ENCODE measurements around the gene SNAP23. TPM values are rescaled to one million over a fixed set of nuclear protein-coding genes. Genes with fewer than 3 reads are reported as not detected.
A peak's percentile ranks its signal among the peaks of the same experiment; 100 is the strongest.

Gene SNAP23
- total RNA-seq, 1 donor from 2014 or later = 85.6 TPM

DNA sequence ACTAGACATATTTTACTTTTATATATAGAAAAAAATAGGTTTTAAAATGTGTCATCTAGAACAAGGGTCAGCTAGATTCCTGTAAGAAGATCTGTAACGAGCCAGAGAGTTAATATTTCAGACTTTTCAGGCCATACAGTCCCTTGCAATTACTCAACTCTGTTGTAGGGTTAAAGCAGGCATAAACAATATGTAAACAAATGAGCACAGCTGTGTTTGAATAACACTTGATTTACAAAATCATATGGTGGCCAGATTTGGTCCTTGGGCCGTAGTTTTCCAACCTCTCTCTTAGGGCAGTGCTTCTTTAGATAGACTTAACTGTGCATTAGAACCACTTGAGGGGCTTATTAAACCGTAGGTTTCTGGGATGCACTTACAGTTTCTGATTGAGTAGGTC lies 33.5 kb downstream of the SNAP23 start:
- Mint-ChIP-seq H3K4me1 (ENCODE audit: low read depth) (no peaks in the 10 kb centered on the region), H3K4me3 (ENCODE audit: unreplicated experiment) (no peak overlapping the region), H3K27ac (ENCODE audit: unreplicated experiment) (no peak overlapping the region), H3K36me3 (ENCODE audit: low read depth) (peaks cover 27% of the 10 kb centered on the region), H3K27me3 (ENCODE audit: low read depth) (no peaks in the 10 kb centered on the region), H3K9me3 (ENCODE audit: low read depth) (no peaks in the 10 kb centered on the region)
- no peak for DNase-seq (ENCODE audit: low spot score)
- TF ChIP-seq, protein P1, sequence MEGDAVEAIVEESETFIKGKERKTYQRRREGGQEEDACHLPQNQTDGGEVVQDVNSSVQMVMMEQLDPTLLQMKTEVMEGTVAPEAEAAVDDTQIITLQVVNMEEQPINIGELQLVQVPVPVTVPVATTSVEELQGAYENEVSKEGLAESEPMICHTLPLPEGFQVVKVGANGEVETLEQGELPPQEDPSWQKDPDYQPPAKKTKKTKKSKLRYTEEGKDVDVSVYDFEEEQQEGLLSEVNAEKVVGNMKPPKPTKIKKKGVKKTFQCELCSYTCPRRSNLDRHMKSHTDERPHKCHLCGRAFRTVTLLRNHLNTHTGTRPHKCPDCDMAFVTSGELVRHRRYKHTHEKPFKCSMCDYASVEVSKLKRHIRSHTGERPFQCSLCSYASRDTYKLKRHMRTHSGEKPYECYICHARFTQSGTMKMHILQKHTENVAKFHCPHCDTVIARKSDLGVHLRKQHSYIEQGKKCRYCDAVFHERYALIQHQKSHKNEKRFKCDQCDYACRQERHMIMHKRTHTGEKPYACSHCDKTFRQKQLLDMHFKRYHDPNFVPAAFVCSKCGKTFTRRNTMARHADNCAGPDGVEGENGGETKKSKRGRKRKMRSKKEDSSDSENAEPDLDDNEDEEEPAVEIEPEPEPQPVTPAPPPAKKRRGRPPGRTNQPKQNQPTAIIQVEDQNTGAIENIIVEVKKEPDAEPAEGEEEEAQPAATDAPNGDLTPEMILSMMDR (IDR thresholded peaks at IDR 0.05) = no peak

DNA sequence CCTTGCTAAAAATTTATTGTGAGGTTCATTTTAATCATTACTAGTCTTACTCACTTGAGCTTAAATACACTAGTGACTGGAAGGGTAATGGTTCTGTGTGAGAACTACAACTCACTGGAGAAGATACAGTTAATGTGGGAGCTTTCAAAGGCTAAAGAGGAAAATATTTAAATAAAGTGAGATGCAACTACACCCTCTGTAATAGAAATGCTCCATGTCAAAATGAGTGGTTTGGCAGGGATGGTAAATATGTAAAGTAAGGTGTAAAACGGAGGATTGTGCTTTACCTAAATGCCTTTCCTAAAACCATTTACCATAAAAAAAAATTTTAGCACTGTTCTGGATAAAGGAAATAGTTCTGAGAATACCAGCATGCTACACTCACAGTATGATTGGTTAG lies 37.8 kb downstream of the SNAP23 start:
- H3K36me3 Mint-ChIP-seq (ENCODE audit: low read depth) = peaks cover 28% of the 10 kb centered on the region
- TF ChIP-seq, protein P1 (IDR thresholded peaks at IDR 0.05) = no peak
- no peaks in the 10 kb centered on the region for H3K27me3 Mint-ChIP-seq (ENCODE audit: low read depth)
- no peak overlapping the region for H3K4me3 Mint-ChIP-seq (ENCODE audit: unreplicated experiment)
- DNase-seq (ENCODE audit: low spot score) = no peak
- H3K9me3 Mint-ChIP-seq (ENCODE audit: low read depth) = no peaks in the 10 kb centered on the region
- no peaks in the 10 kb centered on the region for H3K4me1 Mint-ChIP-seq (ENCODE audit: low read depth)
- H3K27ac Mint-ChIP-seq (ENCODE audit: unreplicated experiment) = no peak overlapping the region

DNA sequence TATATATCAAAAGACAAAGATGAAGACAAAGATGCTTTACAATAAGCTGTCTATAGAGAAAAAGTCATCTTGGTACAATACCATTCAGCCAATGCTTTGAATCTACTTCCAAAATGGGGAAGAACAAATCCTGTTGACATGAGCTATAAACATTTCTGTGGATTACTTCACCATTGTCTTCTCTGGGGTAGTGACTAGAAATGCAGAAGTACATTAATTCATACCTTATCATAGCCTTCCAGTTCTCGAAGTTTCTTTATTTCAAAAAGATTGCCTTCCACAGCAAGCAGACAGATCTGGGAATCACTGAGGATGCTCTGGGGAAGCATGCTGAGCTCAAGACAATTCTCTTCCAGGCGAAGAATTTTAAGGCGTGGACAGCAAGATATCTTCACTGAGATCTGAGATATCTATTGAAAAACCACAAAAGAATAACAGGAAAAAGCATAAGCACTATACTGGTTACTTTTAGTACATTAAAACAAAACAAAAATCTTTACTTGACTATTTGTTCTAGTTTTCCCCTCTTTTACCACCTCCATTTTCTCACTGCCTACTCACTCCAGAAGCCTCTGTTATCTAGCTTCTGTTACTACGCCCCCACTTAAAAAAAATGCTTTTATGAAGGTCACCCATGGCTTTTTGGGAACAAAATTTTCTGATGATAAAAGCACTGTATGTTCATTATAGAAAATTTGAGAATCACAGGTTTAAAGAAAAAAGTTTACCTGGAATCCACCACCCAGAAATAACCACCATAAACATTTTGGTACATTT lies 49.6 kb downstream of the SNAP23 start:
- no peak for DNase-seq (ENCODE audit: low spot score)
- no peak overlapping the region for H3K27ac Mint-ChIP-seq (ENCODE audit: unreplicated experiment)
- H3K4me3 Mint-ChIP-seq (ENCODE audit: unreplicated experiment) = no peak overlapping the region
- H3K27me3 Mint-ChIP-seq (ENCODE audit: low read depth) = no peaks in the 10 kb centered on the region
- no peaks in the 10 kb centered on the region for H3K9me3 Mint-ChIP-seq (ENCODE audit: low read depth)
- TF ChIP-seq, protein P1 (IDR thresholded peaks at IDR 0.05) = no peak
- H3K36me3 Mint-ChIP-seq (ENCODE audit: low read depth) = peaks cover 9% of the 10 kb centered on the region
- H3K4me1 Mint-ChIP-seq (ENCODE audit: low read depth) = peaks cover 35% of the 10 kb centered on the region

DNA sequence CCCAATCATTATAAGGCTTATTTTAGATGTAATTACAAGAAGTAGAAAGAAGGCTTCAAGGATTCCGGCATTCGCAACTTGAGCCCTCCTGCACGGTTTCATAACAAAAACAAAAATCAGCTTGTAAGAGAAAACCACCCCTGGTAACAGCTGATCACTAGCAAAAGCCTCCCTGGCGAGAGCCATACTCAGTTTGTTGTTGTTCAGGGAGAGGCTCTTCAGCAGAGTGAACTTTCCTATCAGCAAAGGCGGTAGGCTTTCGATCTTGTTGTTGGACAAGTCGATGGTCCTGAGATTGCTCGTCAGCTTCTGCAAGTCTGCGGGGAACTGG lies 52.4 kb downstream of the SNAP23 start:
- no peak for DNase-seq (ENCODE audit: low spot score)
- no peaks in the 10 kb centered on the region for H3K27me3 Mint-ChIP-seq (ENCODE audit: low read depth)
- H3K27ac Mint-ChIP-seq (ENCODE audit: unreplicated experiment) = peak overlapping the region; percentile 93
- TF ChIP-seq, protein P1 (IDR thresholded peaks at IDR 0.05) = no peak
- peaks cover 7% of the 10 kb centered on the region for H3K36me3 Mint-ChIP-seq (ENCODE audit: low read depth)
- peak overlapping the region; percentile 94 for H3K4me3 Mint-ChIP-seq (ENCODE audit: unreplicated experiment)
- H3K9me3 Mint-ChIP-seq (ENCODE audit: low read depth) = no peaks in the 10 kb centered on the region
- peaks cover 36% of the 10 kb centered on the region for H3K4me1 Mint-ChIP-seq (ENCODE audit: low read depth)

DNA sequence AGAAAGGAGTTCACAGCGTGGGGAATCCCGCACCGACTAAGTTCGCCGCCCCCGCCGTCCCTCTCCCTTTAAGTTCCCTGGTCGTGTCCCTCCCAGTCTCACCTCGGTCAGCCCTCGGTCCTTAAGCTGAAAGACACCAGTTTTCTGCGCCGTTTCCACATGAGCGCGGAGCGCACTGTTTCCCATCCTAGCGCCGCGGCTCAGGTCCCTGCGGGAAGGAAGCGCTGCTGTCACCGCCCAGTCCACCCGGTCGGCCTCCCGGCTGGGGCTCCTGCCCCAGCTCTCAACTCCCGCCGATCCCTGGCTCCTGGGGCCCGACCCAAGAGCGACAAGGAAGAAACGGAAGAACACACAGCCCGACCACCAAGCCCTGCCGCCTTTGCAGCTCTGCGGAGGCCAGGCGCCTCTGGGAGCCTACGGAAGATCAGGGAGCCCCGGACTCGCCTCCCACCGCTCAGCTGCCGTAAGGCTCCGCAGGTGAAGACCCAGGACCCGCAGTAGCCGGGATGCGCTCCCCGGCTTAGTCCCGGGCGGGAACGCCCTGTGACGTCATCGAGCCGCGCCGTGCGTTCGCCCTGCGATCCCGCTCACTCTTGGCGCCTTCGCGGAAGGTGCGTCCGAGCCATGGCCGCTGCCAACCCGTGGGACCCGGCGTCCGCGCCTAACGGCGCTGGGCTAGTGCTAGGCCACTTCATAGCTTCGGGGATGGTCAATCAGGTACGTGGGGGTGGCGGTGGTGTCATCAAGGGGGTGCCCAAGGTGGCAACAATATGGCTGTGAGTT lies 53.0 kb downstream of the SNAP23 start, which contains the start of the genes HAUS2 and LRRC57:
Gene HAUS2 (plus strand): TSS at position 590 of the 783 bp plus-strand sequence. CDS start 35 bp downstream, at position 625.
Gene LRRC57 (minus strand): TSS at position 545 of the 783 bp plus-strand sequence. CDS start 359 bp downstream, at position 186.
- TF ChIP-seq, protein P1 (IDR thresholded peaks at IDR 0.05) = no peak
- peak within 1 kb of the TSS; percentile 94 for H3K4me3 Mint-ChIP-seq (ENCODE audit: unreplicated experiment)
- peak within 1 kb of the TSS; percentile 93 for H3K27ac Mint-ChIP-seq (ENCODE audit: unreplicated experiment)
- H3K36me3 Mint-ChIP-seq (ENCODE audit: low read depth) = peaks cover 7% of the 10 kb centered on the region
- DNase-seq (ENCODE audit: low spot score) = peak; percentile 94
- H3K4me1 Mint-ChIP-seq (ENCODE audit: low read depth) = peaks cover 38% of the 10 kb centered on the region
- H3K27me3 Mint-ChIP-seq (ENCODE audit: low read depth) = no peaks in the 10 kb centered on the region
- no peaks in the 10 kb centered on the region for H3K9me3 Mint-ChIP-seq (ENCODE audit: low read depth)
